ENCODE data around the gene CPVL.

The CPVL gene

GRCh38 chr7:28986028-28986764 lies 160.1 kb downstream of the CPVL start:
- TF ChIP-seq ZFX (IDR thresholded peaks at IDR 0.05; ENCODE audit: borderline replicate concordance), result no peak
- no peak for TF ChIP-seq CTCF (IDR thresholded peaks at IDR 0.05)
- no peak overlapping the region for H3K27ac ChIP-seq

GRCh38 chr7:28984631-28985030 lies 161.7 kb downstream of the CPVL start:
- H3K27ac ChIP-seq, result no peak overlapping the region
- TF ChIP-seq CTCF (IDR thresholded peaks at IDR 0.05) (no peak), ZFX (IDR thresholded peaks at IDR 0.05; ENCODE audit: borderline replicate concordance) (no peak)

- no peak for TF ChIP-seq CTCF (IDR thresholded peaks at IDR 0.05)
- TF ChIP-seq ZFX (IDR thresholded peaks at IDR 0.05; ENCODE audit: borderline replicate concordance), result no peak
- H3K27ac ChIP-seq, result no peak overlapping the region
Observed at GRCh38 chr7:28984217-28984616, 162.1 kb downstream of the CPVL start.

- no peak for TF ChIP-seq ZFX (IDR thresholded peaks at IDR 0.05; ENCODE audit: borderline replicate concordance)
- TF ChIP-seq CTCF (IDR thresholded peaks at IDR 0.05), result no peak
- no peak overlapping the region for H3K27ac ChIP-seq
Observed at GRCh38 chr7:28983396-28984190, 162.7 kb downstream of the CPVL start.

- TF ChIP-seq ZFX (IDR thresholded peaks at IDR 0.05; ENCODE audit: borderline replicate concordance) (no peak), CTCF (IDR thresholded peaks at IDR 0.05) (no peak)
- H3K27ac ChIP-seq, result no peak overlapping the region
Observed at GRCh38 chr7:28981161-28981465, 165.2 kb downstream of the CPVL start.

GRCh38 chr7:28980451-28981160 lies 165.7 kb downstream of the CPVL start:
- TF ChIP-seq ZFX (IDR thresholded peaks at IDR 0.05; ENCODE audit: borderline replicate concordance) (no peak), CTCF (IDR thresholded peaks at IDR 0.05) (no peak)
- no peak overlapping the region for H3K27ac ChIP-seq
